ENCODE results near the gene ANKRD22. TPM values are rescaled to one million over a fixed set of nuclear protein-coding genes. Genes with fewer than 3 reads are reported as not detected.

Gene ANKRD22
- total and polyA plus RNA-seq, 4 donors: 0.38 to 1.0 (median 0.43) TPM

- H3K27me3 ChIP-seq (ENCODE audit: control insufficient read depth in 4 of 4, insufficient read depth in 4 of 4, low read length in 3 of 4): no peaks in the 10 kb centered on the region
- no peak overlapping the region for H3K4me3 ChIP-seq (ENCODE audit: low read depth in 1 of 3, low read length in 3 of 3)
- no peak overlapping the region for H3K9ac ChIP-seq (ENCODE audit: low read depth in 1 of 2, low read length in 2 of 2)
- WGBS: 45% methylated on average over 5 of the region's 5 CpGs
- DNase-seq (ENCODE audit: low spot score): no peak
- peak overlapping the region; percentile 83 to 87 for H3K27ac ChIP-seq (ENCODE audit: low read depth in 1 of 2, low read length in 2 of 2)
- H3K4me1 ChIP-seq (ENCODE audit: control insufficient read depth in 4 of 4, insufficient read depth in 4 of 4, low read length in 3 of 4): peaks cover 7 to 17% (median 8%) of the 10 kb centered on the region in 4 donors
- no peaks in the 10 kb centered on the region for H3K36me3 ChIP-seq (ENCODE audit: control insufficient read depth in 4 of 4, insufficient read depth in 3 of 4, low read depth in 1 of 4, low read length in 3 of 4)
- TF ChIP-seq, protein P1, sequence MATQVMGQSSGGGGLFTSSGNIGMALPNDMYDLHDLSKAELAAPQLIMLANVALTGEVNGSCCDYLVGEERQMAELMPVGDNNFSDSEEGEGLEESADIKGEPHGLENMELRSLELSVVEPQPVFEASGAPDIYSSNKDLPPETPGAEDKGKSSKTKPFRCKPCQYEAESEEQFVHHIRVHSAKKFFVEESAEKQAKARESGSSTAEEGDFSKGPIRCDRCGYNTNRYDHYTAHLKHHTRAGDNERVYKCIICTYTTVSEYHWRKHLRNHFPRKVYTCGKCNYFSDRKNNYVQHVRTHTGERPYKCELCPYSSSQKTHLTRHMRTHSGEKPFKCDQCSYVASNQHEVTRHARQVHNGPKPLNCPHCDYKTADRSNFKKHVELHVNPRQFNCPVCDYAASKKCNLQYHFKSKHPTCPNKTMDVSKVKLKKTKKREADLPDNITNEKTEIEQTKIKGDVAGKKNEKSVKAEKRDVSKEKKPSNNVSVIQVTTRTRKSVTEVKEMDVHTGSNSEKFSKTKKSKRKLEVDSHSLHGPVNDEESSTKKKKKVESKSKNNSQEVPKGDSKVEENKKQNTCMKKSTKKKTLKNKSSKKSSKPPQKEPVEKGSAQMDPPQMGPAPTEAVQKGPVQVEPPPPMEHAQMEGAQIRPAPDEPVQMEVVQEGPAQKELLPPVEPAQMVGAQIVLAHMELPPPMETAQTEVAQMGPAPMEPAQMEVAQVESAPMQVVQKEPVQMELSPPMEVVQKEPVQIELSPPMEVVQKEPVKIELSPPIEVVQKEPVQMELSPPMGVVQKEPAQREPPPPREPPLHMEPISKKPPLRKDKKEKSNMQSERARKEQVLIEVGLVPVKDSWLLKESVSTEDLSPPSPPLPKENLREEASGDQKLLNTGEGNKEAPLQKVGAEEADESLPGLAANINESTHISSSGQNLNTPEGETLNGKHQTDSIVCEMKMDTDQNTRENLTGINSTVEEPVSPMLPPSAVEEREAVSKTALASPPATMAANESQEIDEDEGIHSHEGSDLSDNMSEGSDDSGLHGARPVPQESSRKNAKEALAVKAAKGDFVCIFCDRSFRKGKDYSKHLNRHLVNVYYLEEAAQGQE (IDR thresholded peaks at IDR 0.05): no peak
- TF ChIP-seq SP1 (IDR thresholded peaks at IDR 0.05) (peak; percentile 50), MAX (IDR thresholded peaks at IDR 0.05) (peak; percentile 7), YY1 (IDR thresholded peaks at IDR 0.05) (no peak), ZBTB33 (IDR thresholded peaks at IDR 0.05) (no peak), EGR1 (IDR thresholded peaks at IDR 0.05; ENCODE audit: low read depth in 2 of 2) (no peak), HNF4G (IDR thresholded peaks at IDR 0.05) (no peak), HNF4A (conservative IDR thresholded peaks at IDR 0.05) (peak; percentile 18 to 21), GABPA (IDR thresholded peaks at IDR 0.05 in 1 of 2, conservative IDR thresholded peaks at IDR 0.05 in 1 of 2) (no peak), NR2F2 (IDR thresholded peaks at IDR 0.05) (no peak), RAD21 (IDR thresholded peaks at IDR 0.05) (no peak), RXRA (IDR thresholded peaks at IDR 0.05) (no peak), FOXA1 (IDR thresholded peaks at IDR 0.05) (no peak), FOXA2 (IDR thresholded peaks at IDR 0.05) (no peak), CTCF (IDR thresholded peaks at IDR 0.05; ENCODE audit: low read depth, low read length, missing input control) (no peak), JUND (IDR thresholded peaks at IDR 0.05) (peak in 1 of 2 donors; percentile 46), TAF1 (conservative IDR thresholded peaks at IDR 0.05) (no peak)
- TF ChIP-seq, protein P2, sequence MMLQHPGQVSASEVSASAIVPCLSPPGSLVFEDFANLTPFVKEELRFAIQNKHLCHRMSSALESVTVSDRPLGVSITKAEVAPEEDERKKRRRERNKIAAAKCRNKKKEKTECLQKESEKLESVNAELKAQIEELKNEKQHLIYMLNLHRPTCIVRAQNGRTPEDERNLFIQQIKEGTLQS (IDR thresholded peaks at IDR 0.05): no peak
- H3K9me3 ChIP-seq (ENCODE audit: control insufficient read depth in 4 of 4, low read length in 3 of 4): no peaks in the 10 kb centered on the region
Measured at GRCh38 chr10:88840881-88841280, 10.8 kb downstream of the ANKRD22 start.

Measured in liver (tissue), 9 donors.